SK-N-SH (cell line): Measurements from ENCODE around the gene ZNF439. TPM values are rescaled to one million over a fixed set of nuclear protein-coding genes. Genes with fewer than 3 reads are reported as not detected.
"Not testable (repeated sequence)": the region's sequence is repeated elsewhere in the genome, so short reads cannot be mapped to it uniquely, and the experiment has no call there.

Experiments
- CTCF ChIA-PET: fragments of 300-600, 350-600 bp; formaldehyde crosslinking; extraction: SDS; loops from one replicate; lab custom pipeline; 2021; lab: Yijun Ruan, JAX
- POLR2A ChIA-PET: fragments of 350-600 bp; sonication (Branson Sonifier 250); formaldehyde crosslinking; extraction: SDS; loops from one replicate; lab custom pipeline; 2020; ENCODE audit warnings: antibody characterized with exemption, inconsistent platforms; lab: Yijun Ruan, JAX
- DNase-seq: peaks from one replicate; pipeline ENCODE4 v3.0.0; 2012
- H2AFZ ChIP-seq: fragments of 200-600 bp; sonication (generic); 2 replicates; pipeline ENCODE4 v1.8.1; 2016; ENCODE audit warnings: antibody characterized with exemption, mild to moderate bottlenecking, low read depth
- H3F3A ChIP-seq: fragments of 200-600 bp; sonication (generic); replicated peaks from 2 replicates; pipeline ENCODE3; 2016; ENCODE audit warnings: antibody characterized with exemption, mild to moderate bottlenecking; ENCODE audit not compliant: insufficient read depth
- H3K27ac ChIP-seq, 2 experiments: fragments of 200-500 bp in 1 of 2; fragments of 200-600 bp in 1 of 2; sonication (Bioruptor generic) in 1 of 2; sonication (generic), shearing (Covaris generic) in 1 of 2; 2 replicates each; pipeline versions ENCODE4 v1.5.1 to v1.6.1; 2014 to 2016; ENCODE audit warnings: low read depth in 2 of 2, inconsistent platforms in 1 of 2, low read length in 1 of 2, mild to moderate bottlenecking in 1 of 2, mixed read lengths in 1 of 2
- H3K27me3 ChIP-seq: fragments of 200-600 bp; sonication (generic), shearing (Covaris generic); 2 replicates; pipeline ENCODE4 v1.6.1; 2016; ENCODE audit warnings: mixed run types; ENCODE audit not compliant: insufficient read depth
- H3K36me3 ChIP-seq, 2 experiments: fragments of 200-500 bp in 1 of 2; fragments of 200-600 bp in 1 of 2; sonication (Bioruptor generic) in 1 of 2; sonication (generic) in 1 of 2; replicated peaks in 1 of 2; 2 replicates each; pipeline versions ENCODE3 to v1.5.1; 2014 to 2016; ENCODE audit warnings: low read length in 1 of 2, mild to moderate bottlenecking in 1 of 2; ENCODE audit not compliant: insufficient read depth in 2 of 2, control insufficient read depth in 1 of 2
- H3K4me1 ChIP-seq, 2 experiments: fragments of 200-500 bp in 1 of 2; fragments of 200-600 bp in 1 of 2; sonication (Bioruptor generic) in 1 of 2; sonication (generic), shearing (Covaris generic) in 1 of 2; 2 replicates each; pipeline versions ENCODE4 v1.5.1 to v1.6.1; 2014 to 2016; ENCODE audit warnings: low read depth in 1 of 2, low read length in 1 of 2, mixed run types in 1 of 2; ENCODE audit not compliant: insufficient read depth in 2 of 2, control insufficient read depth in 1 of 2
- H3K4me2 ChIP-seq: fragments of 200-600 bp; sonication (generic), shearing (Covaris generic); 2 replicates; pipeline ENCODE4 v1.6.1; 2017; ENCODE audit warnings: mixed run types
- H3K4me3 ChIP-seq, 2 experiments: fragments of 200-500 bp in 1 of 2; fragments of 200-600 bp in 1 of 2; sonication (Bioruptor generic) in 1 of 2; sonication (generic), shearing (Covaris generic) in 1 of 2; 2 replicates each; pipeline versions ENCODE4 v1.5.1 to v1.8.1; 2014 to 2016; ENCODE audit warnings: low read depth in 2 of 2, inconsistent platforms in 1 of 2, low read length in 1 of 2, mild to moderate bottlenecking in 1 of 2, mixed read lengths in 1 of 2, moderate library complexity in 1 of 2
- H3K79me2 ChIP-seq: fragments of 200-600 bp; sonication (generic); 2 replicates; pipeline ENCODE4 v1.8.1; 2017; ENCODE audit warnings: mild to moderate bottlenecking; ENCODE audit not compliant: insufficient read depth
- H3K9ac ChIP-seq: fragments of 200-600 bp; sonication (generic); 2 replicates; pipeline ENCODE4 v1.6.1; 2017; ENCODE audit warnings: mixed run types
- H3K9me2 ChIP-seq: fragments of 200-600 bp; sonication (generic); 2 replicates; pipeline ENCODE4 v1.6.1; 2017; ENCODE audit warnings: mixed run types
- H3K9me3 ChIP-seq: fragments of 200-600 bp; sonication (generic); 2 replicates; pipeline ENCODE4 v1.6.1; 2017; ENCODE audit warnings: mixed run types, mild to moderate bottlenecking, moderate library complexity
- H4K20me1 ChIP-seq: fragments of 200-600 bp; sonication (generic); 2 replicates; pipeline ENCODE4 v1.6.1; 2017; ENCODE audit warnings: mild to moderate bottlenecking, mixed run types; ENCODE audit not compliant: insufficient read depth
- CHD2 ChIP-seq: fragments of 150-350 bp; IDR thresholded peaks from 2 replicates; pipeline ENCODE4 v1.6.1; 2018; ENCODE audit warnings: low read length; ENCODE audit not compliant: partially characterized antibody
- FOSL2 ChIP-seq: IDR thresholded peaks from 2 replicates; pipeline ENCODE4 v1.4.0; 2012; ENCODE audit warnings: low read depth, mild to moderate bottlenecking, moderate library complexity, borderline replicate concordance
- FOXJ3 ChIP-seq: sonication (generic); formaldehyde crosslinking; IDR thresholded peaks from 2 replicates; pipeline ENCODE4 v1.5.1; 2020; ENCODE audit warnings: mild to moderate bottlenecking, missing genetic modification reagents
- GATA2 ChIP-seq: sonication (generic); formaldehyde crosslinking; IDR thresholded peaks from 2 replicates; pipeline ENCODE4 v1.5.0; 2020; ENCODE audit warnings: mild to moderate bottlenecking, missing genetic modification reagents
- MEF2A ChIP-seq: IDR thresholded peaks from 2 replicates; pipeline ENCODE4 v1.4.0; 2012; ENCODE audit warnings: low read depth, borderline replicate concordance
- MXI1 ChIP-seq: IDR thresholded peaks from 2 replicates; pipeline ENCODE4 v1.6.1; 2012; ENCODE audit warnings: mild to moderate bottlenecking, low read depth, low read length, improper control_type of control experiment
- NRF1 ChIP-seq: IDR thresholded peaks from 2 replicates; pipeline ENCODE4 v1.6.1; 2012; ENCODE audit warnings: low read depth, mild to moderate bottlenecking, low read length
- PBX3 ChIP-seq: IDR thresholded peaks from 2 replicates; pipeline ENCODE4; 2012
- RFX5 ChIP-seq: IDR thresholded peaks from 2 replicates; pipeline ENCODE4 v1.6.1; 2012; ENCODE audit warnings: mild to moderate bottlenecking, improper control_type of control experiment, low read length
- RXRA ChIP-seq: IDR thresholded peaks from 2 replicates; pipeline ENCODE4 v1.4.0; 2012; ENCODE audit warnings: low read depth, mild to moderate bottlenecking, borderline replicate concordance
- SMC3 ChIP-seq: IDR thresholded peaks from 2 replicates; pipeline ENCODE4 v1.6.1; 2012; ENCODE audit warnings: low read depth, low read length, improper control_type of control experiment
- TCF12 ChIP-seq: IDR thresholded peaks from 2 replicates; pipeline ENCODE4 v1.4.0; 2012
- ZBTB33 ChIP-seq: IDR thresholded peaks from 2 replicates; pipeline ENCODE4 v1.4.0; 2012; ENCODE audit warnings: low read depth, borderline replicate concordance
- WGBS: methylation state at CpG from one replicate; pipeline ENCODE4 v1.1.6; 2017; ENCODE audit warnings: low lambda C conversion rate; 5-methylcytosine and 5-hydroxymethylcytosine counted together
- polyA plus RNA-seq, 3 experiments: library from polyadenylated mRNA; depleted of rRNA; stranded (reverse); fragments of >200 nt; gene quantifications; 2 replicates each; pipeline ENCODE4 v1.2.3, GENCODE V29; 2012
- TF ChIP-seq, protein P1 (sequence below): fragments of 200-600 bp; sonication (generic); IDR thresholded peaks from 2 replicates; pipeline ENCODE4 v1.6.1; 2017; ENCODE audit warnings: antibody characterized with exemption, mild to moderate bottlenecking, moderate library complexity

ZNF439 gene
- polyA plus RNA-seq, 1 of the 3 experiments (the other 2 are of a cell fraction), result 1.7 TPM

- no peak for TF ChIP-seq FOXJ3 (CRISPR knock-in tag)
- no peak for TF ChIP-seq NRF1
- TF ChIP-seq, protein P1, sequence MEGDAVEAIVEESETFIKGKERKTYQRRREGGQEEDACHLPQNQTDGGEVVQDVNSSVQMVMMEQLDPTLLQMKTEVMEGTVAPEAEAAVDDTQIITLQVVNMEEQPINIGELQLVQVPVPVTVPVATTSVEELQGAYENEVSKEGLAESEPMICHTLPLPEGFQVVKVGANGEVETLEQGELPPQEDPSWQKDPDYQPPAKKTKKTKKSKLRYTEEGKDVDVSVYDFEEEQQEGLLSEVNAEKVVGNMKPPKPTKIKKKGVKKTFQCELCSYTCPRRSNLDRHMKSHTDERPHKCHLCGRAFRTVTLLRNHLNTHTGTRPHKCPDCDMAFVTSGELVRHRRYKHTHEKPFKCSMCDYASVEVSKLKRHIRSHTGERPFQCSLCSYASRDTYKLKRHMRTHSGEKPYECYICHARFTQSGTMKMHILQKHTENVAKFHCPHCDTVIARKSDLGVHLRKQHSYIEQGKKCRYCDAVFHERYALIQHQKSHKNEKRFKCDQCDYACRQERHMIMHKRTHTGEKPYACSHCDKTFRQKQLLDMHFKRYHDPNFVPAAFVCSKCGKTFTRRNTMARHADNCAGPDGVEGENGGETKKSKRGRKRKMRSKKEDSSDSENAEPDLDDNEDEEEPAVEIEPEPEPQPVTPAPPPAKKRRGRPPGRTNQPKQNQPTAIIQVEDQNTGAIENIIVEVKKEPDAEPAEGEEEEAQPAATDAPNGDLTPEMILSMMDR, result no peak
- no peak for TF ChIP-seq RFX5
- TF ChIP-seq CHD2, result no peak
- no peak for TF ChIP-seq TCF12
- TF ChIP-seq RXRA, result no peak
- no peak for TF ChIP-seq GATA2 (CRISPR knock-in tag)
- no peak for TF ChIP-seq PBX3
- TF ChIP-seq SMC3, result no peak
- no peak for TF ChIP-seq MEF2A
- TF ChIP-seq FOSL2, result no peak
- no peak for TF ChIP-seq ZBTB33
- no peak for TF ChIP-seq MXI1
- ChIA-PET CTCF (no interaction called here), POLR2A (no interaction called here)
- Histone ChIP-seq H3K9me2 (no peaks in the 10 kb centered on the region), H3K79me2 (peaks cover 32% of the 10 kb centered on the region), H3K4me1 (no peaks in the 10 kb centered on the region), H4K20me1 (no peaks in the 10 kb centered on the region), H3K4me3 (no peak overlapping the region), H3K27ac (no peak overlapping the region), H3K9ac (no peak overlapping the region), H3K4me2 (no peak overlapping the region), H3K27me3 (no peaks in the 10 kb centered on the region), H3F3A (no peaks in the 10 kb centered on the region), H3K36me3 (peaks cover 0 to 20% of the 10 kb centered on the region in 2 experiments), H3K9me3 (no peaks in the 10 kb centered on the region), H2AFZ (no peak overlapping the region)
- DNase-seq, result no peak
- WGBS, result 67% methylated on average over 5 of the region's 5 CpGs
Measured at GRCh38 chr19:11821474-11822109, 26.9 kb upstream of the ZNF439 start.

GRCh38 chr19:11828957-11829876 lies 19.3 kb upstream of the ZNF439 start:
- POLR2A ChIA-PET, H3K27ac ChIP-seq, DNase-seq, H3K4me1 ChIP-seq, H3K4me2 ChIP-seq, H4K20me1 ChIP-seq, H2AFZ ChIP-seq, H3K4me3 ChIP-seq, H3K27me3 ChIP-seq, H3K9me2 ChIP-seq, H3K79me2 ChIP-seq, H3K9ac ChIP-seq, H3F3A ChIP-seq, CTCF ChIA-PET: not testable (repeated sequence)
- H3K9me3 ChIP-seq, result peaks cover 24% of the 10 kb centered on the region
- peaks cover 25 to 72% of the 10 kb centered on the region in 2 experiments for H3K36me3 ChIP-seq
- 78% methylated on average over 7 of the region's 7 CpGs for WGBS
